ENCODE measurements around the gene HASPIN. TPM values are rescaled to one million over a fixed set of nuclear protein-coding genes. Genes with fewer than 3 reads are reported as not detected.
A peak's percentile ranks its signal among the peaks of the same experiment; 100 is the strongest.

Gene HASPIN
- total RNA-seq, 1 donor from 2014 or later: 0.32 TPM

DNA sequence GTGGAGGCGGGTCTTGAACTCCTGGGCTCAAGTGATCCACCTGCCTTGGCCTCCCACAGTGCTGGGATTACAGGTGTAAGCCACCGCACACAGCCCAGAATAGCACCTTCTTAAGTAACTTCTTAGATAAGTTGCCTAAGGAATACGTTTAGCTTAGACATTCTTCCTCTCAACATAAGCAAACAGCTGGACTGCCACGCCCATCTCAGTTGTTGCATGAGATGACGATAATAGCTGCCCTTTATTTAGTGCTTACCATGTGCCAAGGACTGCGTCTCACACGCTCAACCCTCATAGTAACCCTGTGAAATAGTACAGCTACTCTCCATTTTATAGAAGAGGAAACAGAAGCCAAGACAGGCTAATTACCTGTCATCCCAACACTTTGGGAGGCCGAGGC, 11.8 kb downstream of the HASPIN start:
- DNase-seq (ENCODE audit: low spot score): no peak

DNA sequence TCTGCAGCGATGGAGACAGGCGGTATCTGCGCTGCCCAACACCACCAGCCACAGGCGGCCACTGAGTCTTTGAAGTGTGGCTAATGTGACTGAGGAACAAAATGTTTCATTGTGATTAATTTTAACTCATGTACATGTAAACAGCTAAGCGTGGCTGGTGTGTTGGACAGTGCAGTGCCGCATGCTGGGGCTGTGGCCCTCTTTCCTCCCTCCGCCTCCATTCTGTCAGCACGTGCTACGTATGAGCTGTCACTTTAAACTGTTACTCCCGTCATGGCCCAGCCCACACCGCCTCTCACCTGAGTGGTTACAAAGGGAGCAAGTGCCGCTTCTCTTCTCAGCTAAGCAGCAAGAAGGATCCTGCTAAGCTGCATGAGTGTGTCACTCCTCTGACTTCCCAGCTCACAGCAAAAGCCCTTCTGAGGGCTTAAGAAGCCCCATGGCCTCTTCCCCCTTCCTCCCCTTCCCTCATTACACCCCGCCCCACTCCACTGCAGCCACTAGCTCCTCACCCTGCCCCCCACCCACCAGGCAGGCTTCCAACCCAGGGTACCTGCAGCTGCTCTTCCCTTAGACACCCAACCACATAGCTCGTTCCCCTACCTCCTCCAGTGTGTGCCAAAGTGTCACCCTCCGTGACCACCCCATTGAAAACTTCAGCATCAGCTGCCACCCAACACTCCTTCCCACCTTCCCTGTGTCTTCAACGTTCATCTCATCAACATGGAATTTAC, 15.0 kb downstream of the HASPIN start:
- DNase-seq (ENCODE audit: low spot score): peak; percentile 31

- DNase-seq (ENCODE audit: low spot score): no peak
Measured at GRCh38 chr17:3739422-3740124, 15.9 kb downstream of the HASPIN start.

GRCh38 chr17:3740611-3741073, 16.9 kb downstream of the HASPIN start:
- DNase-seq (ENCODE audit: low spot score): no peak

GRCh38 chr17:3744014-3744413, 20.3 kb downstream of the HASPIN start:
- DNase-seq (ENCODE audit: low spot score): no peak

DNA sequence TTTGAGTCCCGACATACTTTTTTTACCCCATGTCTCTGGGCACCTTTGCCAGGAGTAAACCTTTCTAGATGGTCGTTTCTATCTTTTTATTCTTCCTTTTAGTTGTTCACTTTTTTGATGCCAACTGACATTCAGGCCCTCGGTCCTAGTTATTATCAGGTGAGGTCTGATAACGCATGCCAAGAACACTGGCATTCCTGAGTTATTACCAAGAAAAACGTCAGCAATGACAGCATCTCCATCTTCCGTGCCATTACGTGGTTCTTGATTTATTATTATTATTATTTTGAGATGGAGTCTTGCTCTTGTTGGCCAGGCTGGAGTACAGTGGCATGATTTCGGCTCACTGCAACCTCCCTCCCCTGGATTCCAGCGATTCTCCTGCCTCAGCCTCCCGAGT, 21.4 kb downstream of the HASPIN start:
- no peak for DNase-seq (ENCODE audit: low spot score)

- DNase-seq (ENCODE audit: low spot score): no peak
Measured at GRCh38 chr17:3747805-3748204, 24.1 kb downstream of the HASPIN start.

GRCh38 chr17:3748576-3748975, 24.9 kb downstream of the HASPIN start:
- DNase-seq (ENCODE audit: low spot score): no peak

DNA sequence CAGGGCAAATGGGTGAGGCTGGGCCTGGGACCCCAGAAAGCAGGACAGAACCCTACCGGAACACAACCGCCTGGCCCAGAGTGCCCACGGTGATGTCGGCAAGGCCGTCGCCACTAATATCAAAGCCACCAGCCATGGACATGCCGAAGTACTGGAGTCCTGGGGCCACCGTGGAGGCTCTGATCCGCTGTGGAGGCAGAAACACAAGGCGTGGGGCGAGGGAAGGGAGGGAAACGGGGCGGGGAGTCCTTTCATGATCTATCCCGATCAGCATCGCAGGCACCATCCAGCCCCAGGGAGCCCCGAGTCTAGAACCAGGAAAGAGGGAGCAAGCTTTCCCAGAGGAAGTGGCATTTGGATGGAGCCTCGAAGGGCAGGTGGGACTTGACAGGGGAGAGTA, 26.6 kb downstream of the HASPIN start:
- no peak for DNase-seq (ENCODE audit: low spot score)

DNA sequence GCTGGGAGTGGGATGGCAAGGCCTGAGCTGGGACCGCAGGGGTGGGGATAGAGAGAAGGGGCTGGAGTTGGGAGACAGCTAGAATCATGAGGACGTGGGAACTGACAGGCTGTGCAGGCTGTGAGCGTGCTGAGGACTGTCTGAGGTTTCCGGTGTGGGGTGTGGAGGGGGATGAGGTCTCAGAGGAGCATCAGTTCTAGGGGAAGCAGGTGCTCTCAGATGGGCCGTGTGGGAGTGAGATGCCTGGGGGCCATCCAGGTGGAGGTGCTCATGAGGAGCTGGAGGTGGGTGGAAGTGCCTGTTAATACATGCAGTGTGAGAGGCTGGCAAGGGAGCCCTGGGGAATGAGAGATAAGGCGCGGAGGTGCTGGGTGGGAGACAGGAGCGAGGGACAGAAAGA, 27.2 kb downstream of the HASPIN start:
- DNase-seq (ENCODE audit: low spot score): no peak

DNA sequence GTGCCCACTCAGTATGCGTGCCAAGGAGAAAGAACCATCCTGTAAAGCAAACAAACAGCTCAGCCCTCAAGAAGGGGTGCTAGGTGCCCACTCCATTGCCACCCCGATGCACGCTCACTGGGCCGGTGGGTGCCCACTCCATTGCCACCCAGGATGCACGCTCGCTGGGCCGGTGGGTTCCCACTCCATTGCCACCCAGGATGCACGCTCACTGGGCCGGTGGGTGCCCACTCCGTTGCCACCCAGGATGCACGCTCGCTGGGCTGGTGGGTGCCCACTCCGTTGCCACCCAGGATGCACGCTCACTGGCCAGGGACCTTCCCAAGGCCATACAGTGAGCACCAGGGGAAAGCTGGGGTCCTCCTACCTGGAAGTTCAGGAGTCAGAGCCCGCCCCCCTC, 28.1 kb downstream of the HASPIN start:
- DNase-seq (ENCODE audit: low spot score): no peak

DNA sequence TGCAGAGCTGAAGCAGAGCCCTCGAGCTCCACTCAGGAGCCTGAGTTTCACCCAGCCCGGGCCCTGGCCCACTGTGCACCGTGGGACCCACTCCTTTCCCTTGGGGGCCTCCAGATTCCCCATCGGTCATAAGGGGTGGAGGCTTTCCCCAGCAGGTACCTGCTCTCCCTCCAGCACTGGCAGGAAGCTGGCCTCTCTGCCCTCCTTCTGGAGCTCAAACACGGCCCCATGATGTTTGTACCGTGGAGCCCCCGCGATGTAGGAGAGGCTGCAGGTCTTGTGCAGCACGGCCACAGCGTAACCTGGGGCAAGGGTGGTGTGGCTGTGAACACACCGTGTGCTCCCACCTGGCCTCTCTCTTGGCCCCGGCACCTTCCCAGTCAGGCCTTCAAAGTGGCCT, 29.9 kb downstream of the HASPIN start:
- DNase-seq (ENCODE audit: low spot score): no peak

DNA sequence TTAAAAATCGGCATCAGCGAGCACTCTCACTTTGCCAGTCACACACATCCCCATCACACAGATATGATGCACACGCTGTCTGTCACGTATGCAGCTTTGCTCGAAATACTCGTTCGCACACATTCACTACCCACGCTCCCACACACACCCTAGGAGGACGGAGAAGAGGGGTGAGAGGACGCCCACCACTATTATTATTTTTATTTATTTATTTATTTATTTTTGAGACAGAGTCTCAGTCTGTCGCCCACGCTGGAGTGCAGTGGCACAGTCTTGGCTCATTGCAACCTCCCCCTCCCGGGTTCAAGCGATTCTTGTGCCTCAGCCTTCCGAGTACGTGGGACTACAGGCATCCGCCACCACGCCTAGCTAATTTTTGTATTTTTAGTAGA, 30.4 kb downstream of the HASPIN start:
- DNase-seq (ENCODE audit: low spot score): no peak

- DNase-seq (ENCODE audit: low spot score): peak; percentile 93
Measured at GRCh38 chr17:3754458-3755334, 31.0 kb downstream of the HASPIN start.

GRCh38 chr17:3755335-3756030, 31.8 kb downstream of the HASPIN start:
- DNase-seq (ENCODE audit: low spot score): no peak

- no peak for DNase-seq (ENCODE audit: low spot score)
Measured at GRCh38 chr17:3759597-3760216, 36.0 kb downstream of the HASPIN start.

GRCh38 chr17:3761036-3761917, 37.6 kb downstream of the HASPIN start:
- DNase-seq (ENCODE audit: low spot score): no peak

GRCh38 chr17:3761918-3762380, 38.2 kb downstream of the HASPIN start:
- no peak for DNase-seq (ENCODE audit: low spot score)

GRCh38 chr17:3762922-3763776, 39.4 kb downstream of the HASPIN start:
- no peak for DNase-seq (ENCODE audit: low spot score)

All from mucosa of gallbladder (tissue), 1 donor.